GM12878 (cell line): ENCODE measurements around the gene CRELD2. TPM values are rescaled to one million over a fixed set of nuclear protein-coding genes. Genes with fewer than 3 reads are reported as not detected.

Source experiments
- CHD2 ChIP-seq: IDR thresholded peaks from 2 replicates; pipeline ENCODE4 v1.6.1; 2011; ENCODE audit warnings: low read depth, low read length, improper control_type of control experiment, borderline replicate concordance
- MYB ChIP-seq: fragments of 150-350 bp; IDR thresholded peaks from 2 replicates; pipeline ENCODE4 v1.6.1; 2014; ENCODE audit warnings: mild to moderate bottlenecking, low read depth, low read length, borderline replicate concordance
- PKNOX1 ChIP-seq: fragments of 450-650 bp; IDR thresholded peaks from 2 replicates; pipeline ENCODE4 v1.6.1; 2016; ENCODE audit warnings: mild to moderate bottlenecking
- PML ChIP-seq: IDR thresholded peaks from 2 replicates; pipeline ENCODE4 v1.6.1; 2012; ENCODE audit warnings: low read length, inconsistent platforms
- ZNF592 ChIP-seq: fragments of 450-650 bp; IDR thresholded peaks from 2 replicates; pipeline ENCODE4 v1.6.1; 2017; ENCODE audit warnings: mild to moderate bottlenecking, moderate library complexity
- polyA plus RNA-seq, 11 experiments: library from polyadenylated mRNA; depleted of rRNA in 4 of 11; unstranded in 6 of 11; stranded (reverse) in 5 of 11; fragments of >200 nt; fragmentation: Nextera tagmentation in 4 of 11; fragmentation: Illumina TruSeq in 1 of 11; extraction: Ambion mirVana in 4 of 11; extraction: Trizol in 1 of 11; gene quantifications; 1 replicate in 1 of 11; 2 replicates in 10 of 11; pipeline versions ENCODE4 v1.2.1 to v1.2.3, GENCODE V29; 2011 to 2016; ENCODE audit warnings: inconsistent platforms in 2 of 11, missing spikeins in 2 of 11, low read depth in 1 of 11
- total RNA-seq, 4 experiments: library from RNA; depleted of rRNA in 3 of 4; stranded (reverse); fragments of >200 nt in 3 of 4; fragmentation: Illumina TruSeq in 1 of 4; extraction: Trizol in 1 of 4; gene quantifications; 2 replicates each; pipeline versions ENCODE4 v1.2.1 to v1.2.3, GENCODE V29; 2013 to 2021

Gene CRELD2
- total and polyA plus RNA-seq, 10 of the 15 experiments (the other 5 are each of a cell fraction or from before 2014, with no cell fraction given): 9.4 to 111 (median 25.9) TPM

- TF ChIP-seq CHD2: no peak
- TF ChIP-seq MYB: no peak
- TF ChIP-seq ZNF592: no peak
- no peak for TF ChIP-seq PML
- TF ChIP-seq PKNOX1: no peak
These were observed 40.0 kb downstream of the CRELD2 start (continued) for GRCh38 chr22:49958366-49958921.
